Neural cell (in vitro differentiated cells): ENCODE measurements around the gene ARL13B.

ENCODE experiments used
- EP300 ChIP-seq: fragments of 450-650 bp; conservative IDR thresholded peaks from 2 replicates; pipeline ENCODE4 v1.6.1; 2014; ENCODE audit warnings: antibody characterized with exemption, mild to moderate bottlenecking, moderate library complexity; ENCODE audit not compliant: poor library complexity, severe bottlenecking
- EZH2 ChIP-seq: fragments of 200-600, 300-800 bp; shearing (Covaris generic), sonication (generic); IDR thresholded peaks from 2 replicates; pipeline ENCODE4 v1.6.1; 2014; ENCODE audit warnings: antibody characterized with exemption, low read length, borderline replicate concordance, mild to moderate bottlenecking; ENCODE audit not compliant: insufficient read depth, poor library complexity, severe bottlenecking
- MXI1 ChIP-seq: fragments of 450-650 bp; conservative IDR thresholded peaks from 2 replicates; pipeline ENCODE4 v1.6.1; 2014; ENCODE audit warnings: antibody characterized with exemption, mild to moderate bottlenecking; ENCODE audit not compliant: poor library complexity, severe bottlenecking
- POLR2AphosphoS5 ChIP-seq: IDR thresholded peaks from 2 replicates; pipeline ENCODE4 v1.6.1; 2012
- RAD21 ChIP-seq: fragments of 450-650 bp; conservative IDR thresholded peaks from 2 replicates; pipeline ENCODE4 v1.6.1; 2014; ENCODE audit warnings: antibody characterized with exemption, mild to moderate bottlenecking, moderate library complexity
- SMC3 ChIP-seq: fragments of 450-650 bp; conservative IDR thresholded peaks from 2 replicates; pipeline ENCODE4 v1.6.1; 2014; ENCODE audit warnings: antibody characterized with exemption, mild to moderate bottlenecking, moderate library complexity; ENCODE audit not compliant: poor library complexity
- TAF1 ChIP-seq: IDR thresholded peaks from 2 replicates; pipeline ENCODE4 v1.6.1; 2012; ENCODE audit warnings: low read depth
- TF ChIP-seq, protein P1 (sequence below): fragments of 450-650 bp; IDR thresholded peaks from 2 replicates; pipeline ENCODE4 v1.5.1; 2014; ENCODE audit warnings: antibody characterized with exemption, mild to moderate bottlenecking, moderate library complexity; ENCODE audit not compliant: poor library complexity, severe bottlenecking
- TF ChIP-seq, protein P2 (sequence below): IDR thresholded peaks from 2 replicates; pipeline ENCODE4 v1.6.1; 2012; ENCODE audit warnings: borderline replicate concordance

DNA sequence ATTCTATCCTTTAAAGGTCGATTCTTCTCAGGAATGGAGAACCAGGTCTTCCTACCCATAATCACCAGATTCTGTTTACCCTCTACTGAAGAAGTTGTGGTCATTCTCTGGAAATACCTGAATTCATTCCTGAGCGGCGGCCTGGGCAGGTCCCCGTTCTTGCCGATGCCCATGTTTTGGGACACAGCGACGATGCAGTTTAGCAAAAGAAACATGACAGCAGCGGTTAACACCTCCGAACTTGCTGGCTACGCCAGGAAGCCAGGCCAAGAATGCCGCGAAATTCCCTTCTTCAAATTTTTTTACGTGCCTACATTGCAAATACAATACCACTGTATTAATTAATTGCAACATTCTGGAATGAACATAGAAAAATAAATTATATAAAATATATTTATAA is 81.3 kb downstream of the ARL13B start:
- TF ChIP-seq, protein P1, sequence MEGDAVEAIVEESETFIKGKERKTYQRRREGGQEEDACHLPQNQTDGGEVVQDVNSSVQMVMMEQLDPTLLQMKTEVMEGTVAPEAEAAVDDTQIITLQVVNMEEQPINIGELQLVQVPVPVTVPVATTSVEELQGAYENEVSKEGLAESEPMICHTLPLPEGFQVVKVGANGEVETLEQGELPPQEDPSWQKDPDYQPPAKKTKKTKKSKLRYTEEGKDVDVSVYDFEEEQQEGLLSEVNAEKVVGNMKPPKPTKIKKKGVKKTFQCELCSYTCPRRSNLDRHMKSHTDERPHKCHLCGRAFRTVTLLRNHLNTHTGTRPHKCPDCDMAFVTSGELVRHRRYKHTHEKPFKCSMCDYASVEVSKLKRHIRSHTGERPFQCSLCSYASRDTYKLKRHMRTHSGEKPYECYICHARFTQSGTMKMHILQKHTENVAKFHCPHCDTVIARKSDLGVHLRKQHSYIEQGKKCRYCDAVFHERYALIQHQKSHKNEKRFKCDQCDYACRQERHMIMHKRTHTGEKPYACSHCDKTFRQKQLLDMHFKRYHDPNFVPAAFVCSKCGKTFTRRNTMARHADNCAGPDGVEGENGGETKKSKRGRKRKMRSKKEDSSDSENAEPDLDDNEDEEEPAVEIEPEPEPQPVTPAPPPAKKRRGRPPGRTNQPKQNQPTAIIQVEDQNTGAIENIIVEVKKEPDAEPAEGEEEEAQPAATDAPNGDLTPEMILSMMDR = no peak
- TF ChIP-seq EZH2 (no peak), RAD21 (no peak), POLR2AphosphoS5 (no peak), EP300 (no peak), TAF1 (no peak), MXI1 (no peak), SMC3 (no peak)
- TF ChIP-seq, protein P2, sequence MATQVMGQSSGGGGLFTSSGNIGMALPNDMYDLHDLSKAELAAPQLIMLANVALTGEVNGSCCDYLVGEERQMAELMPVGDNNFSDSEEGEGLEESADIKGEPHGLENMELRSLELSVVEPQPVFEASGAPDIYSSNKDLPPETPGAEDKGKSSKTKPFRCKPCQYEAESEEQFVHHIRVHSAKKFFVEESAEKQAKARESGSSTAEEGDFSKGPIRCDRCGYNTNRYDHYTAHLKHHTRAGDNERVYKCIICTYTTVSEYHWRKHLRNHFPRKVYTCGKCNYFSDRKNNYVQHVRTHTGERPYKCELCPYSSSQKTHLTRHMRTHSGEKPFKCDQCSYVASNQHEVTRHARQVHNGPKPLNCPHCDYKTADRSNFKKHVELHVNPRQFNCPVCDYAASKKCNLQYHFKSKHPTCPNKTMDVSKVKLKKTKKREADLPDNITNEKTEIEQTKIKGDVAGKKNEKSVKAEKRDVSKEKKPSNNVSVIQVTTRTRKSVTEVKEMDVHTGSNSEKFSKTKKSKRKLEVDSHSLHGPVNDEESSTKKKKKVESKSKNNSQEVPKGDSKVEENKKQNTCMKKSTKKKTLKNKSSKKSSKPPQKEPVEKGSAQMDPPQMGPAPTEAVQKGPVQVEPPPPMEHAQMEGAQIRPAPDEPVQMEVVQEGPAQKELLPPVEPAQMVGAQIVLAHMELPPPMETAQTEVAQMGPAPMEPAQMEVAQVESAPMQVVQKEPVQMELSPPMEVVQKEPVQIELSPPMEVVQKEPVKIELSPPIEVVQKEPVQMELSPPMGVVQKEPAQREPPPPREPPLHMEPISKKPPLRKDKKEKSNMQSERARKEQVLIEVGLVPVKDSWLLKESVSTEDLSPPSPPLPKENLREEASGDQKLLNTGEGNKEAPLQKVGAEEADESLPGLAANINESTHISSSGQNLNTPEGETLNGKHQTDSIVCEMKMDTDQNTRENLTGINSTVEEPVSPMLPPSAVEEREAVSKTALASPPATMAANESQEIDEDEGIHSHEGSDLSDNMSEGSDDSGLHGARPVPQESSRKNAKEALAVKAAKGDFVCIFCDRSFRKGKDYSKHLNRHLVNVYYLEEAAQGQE = no peak
